ENCODE data around the gene CDH20.

CDH20 gene

DNA sequence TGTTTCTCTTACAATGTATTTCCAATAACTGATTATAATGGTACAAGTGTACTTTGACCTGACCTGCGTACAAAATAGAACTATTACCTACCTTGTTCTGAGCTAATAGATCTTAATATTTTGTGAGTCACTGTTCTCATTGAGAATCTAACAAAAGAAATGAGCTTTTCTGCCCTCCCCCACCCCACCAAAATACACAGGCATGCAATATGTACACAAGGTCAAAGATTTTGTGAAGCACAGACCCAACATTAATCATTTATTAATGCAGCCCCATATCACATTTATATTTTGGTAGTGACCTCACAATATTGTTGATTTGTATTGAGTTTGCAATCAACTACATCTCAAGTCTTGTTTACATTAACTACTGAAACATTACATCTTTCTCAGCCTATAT, 86.5 kb downstream of the CDH20 start:
- H3K4me3 ChIP-seq (ENCODE audit: low read depth, low read length) = no peak overlapping the region

DNA sequence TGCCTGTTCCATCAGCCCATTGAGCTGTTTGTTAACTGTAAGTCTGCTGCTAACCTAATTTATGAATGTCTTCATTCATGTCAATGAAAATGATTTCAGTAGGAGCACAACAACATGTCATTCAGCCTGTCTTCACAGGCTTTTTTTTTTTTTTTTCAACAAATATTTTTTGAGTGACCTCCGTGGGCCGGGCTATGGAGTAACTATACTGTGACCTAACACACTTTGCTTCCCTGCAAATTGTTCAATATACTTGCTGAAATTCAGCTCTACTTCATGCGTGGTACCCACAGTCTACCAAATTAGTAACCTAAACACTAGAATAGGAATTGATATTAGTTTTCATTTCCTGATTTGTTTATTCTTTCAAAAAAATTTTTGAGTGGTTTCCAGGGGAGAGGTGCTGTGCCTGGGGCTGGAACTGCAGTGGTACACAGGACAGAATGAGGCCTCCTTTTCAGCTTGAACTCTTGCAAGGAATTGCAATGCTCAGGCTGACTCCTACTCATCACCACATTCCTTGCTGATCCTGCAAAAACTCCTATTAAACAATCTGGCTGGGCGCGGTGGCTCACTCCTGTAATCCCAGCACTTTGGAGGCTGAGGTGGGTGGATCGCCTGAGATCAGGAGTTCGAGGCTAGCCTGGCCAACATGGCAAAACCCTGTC, 87.1 kb downstream of the CDH20 start:
- H3K4me3 ChIP-seq (ENCODE audit: low read depth, low read length) = no peak overlapping the region

DNA sequence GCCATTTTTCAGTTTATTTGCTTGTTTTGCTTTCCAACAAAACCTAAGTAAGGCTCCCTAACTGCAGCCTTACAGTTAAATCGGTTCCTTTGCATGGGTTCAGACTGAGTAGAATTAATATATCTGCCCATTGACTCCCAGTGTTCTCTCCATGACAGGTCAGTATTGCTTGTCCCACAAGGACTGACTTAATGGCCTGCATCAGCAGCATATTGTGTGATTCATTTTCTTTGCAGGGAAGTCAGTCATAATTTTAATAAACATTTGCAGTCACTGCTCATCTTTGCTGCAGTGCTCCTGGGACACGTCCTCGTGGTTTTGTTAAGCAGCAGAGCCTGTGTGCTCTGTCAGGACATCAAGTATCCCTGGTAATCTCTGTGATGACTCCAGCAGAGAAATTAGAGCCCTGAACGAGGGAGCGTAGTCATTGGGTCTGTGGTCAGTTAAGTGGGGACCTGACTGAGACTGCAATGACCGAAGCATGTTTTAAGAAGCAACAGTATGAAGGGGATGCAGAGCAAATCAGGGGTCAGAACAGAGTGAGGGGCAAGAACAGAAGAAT, 93.3 kb downstream of the CDH20 start:
- H3K4me3 ChIP-seq (ENCODE audit: low read depth, low read length) = no peak overlapping the region

DNA sequence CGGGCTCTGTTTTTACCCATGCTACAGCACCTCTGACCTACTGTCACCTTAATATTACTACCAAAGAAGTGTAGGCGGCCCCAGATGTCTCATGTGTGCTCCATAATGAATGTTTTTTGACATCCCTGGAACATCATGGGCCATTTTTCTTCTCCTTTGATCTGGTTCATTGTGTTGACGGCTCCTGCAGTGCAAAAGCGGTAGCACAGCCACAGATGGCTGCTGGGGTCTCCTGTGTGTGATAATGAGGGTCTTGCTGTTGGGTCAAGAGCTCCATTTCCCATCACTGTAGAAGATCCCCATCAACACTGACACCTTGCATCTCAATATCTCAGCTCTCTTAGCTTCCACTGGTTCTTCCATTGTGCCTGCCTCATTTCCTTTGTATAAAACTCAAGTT, 95.0 kb downstream of the CDH20 start:
- H3K4me3 ChIP-seq (ENCODE audit: low read depth, low read length) = no peak overlapping the region

DNA sequence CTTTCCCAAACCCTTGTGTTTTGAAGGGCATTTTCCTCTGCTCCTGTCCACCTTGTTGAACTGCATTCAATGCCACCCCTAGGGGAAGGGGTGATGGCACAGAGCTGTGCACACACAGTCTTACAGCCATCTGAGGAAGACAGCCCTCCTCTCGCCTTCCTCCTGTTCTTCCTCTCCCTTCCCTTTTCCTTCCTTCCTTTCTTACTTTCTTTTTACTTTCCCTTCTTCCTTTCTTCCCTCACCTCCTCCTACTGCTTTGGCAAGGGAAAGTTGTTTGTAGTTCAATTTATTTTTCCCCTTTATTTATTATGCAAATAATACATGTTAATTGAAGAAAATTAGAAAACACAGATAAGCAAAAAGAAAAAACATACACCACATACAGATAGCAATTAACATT, 99.4 kb downstream of the CDH20 start:
- H3K4me3 ChIP-seq (ENCODE audit: low read depth, low read length) = no peak overlapping the region

DNA sequence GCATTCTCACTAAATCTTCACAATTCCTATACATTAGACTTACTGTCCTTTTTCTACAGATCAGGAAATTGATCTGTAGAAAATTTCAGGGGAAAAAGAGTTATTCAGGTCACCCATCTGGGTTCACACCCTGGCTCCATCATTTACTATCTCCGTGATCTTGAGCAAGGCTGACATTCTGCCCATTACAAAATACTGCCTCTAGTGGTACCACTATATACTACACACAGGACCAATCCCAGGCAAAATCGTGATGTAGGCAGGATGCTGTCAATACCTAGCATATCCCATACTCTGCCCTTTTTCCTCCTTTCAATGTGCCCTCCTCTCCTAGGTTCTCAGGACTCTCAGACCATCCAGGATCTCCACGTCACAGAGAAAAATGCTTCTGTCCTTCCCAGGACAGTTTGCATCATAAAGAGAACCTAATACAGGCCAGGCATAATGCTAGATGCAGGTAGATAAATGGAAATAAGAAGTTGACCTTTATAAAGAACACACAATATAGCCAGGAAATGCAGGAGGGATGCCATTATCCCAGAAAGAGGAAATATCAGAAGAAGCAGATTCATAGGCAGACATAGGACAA, 101.9 kb downstream of the CDH20 start:
- H3K4me3 ChIP-seq (ENCODE audit: low read depth, low read length) = no peak overlapping the region

DNA sequence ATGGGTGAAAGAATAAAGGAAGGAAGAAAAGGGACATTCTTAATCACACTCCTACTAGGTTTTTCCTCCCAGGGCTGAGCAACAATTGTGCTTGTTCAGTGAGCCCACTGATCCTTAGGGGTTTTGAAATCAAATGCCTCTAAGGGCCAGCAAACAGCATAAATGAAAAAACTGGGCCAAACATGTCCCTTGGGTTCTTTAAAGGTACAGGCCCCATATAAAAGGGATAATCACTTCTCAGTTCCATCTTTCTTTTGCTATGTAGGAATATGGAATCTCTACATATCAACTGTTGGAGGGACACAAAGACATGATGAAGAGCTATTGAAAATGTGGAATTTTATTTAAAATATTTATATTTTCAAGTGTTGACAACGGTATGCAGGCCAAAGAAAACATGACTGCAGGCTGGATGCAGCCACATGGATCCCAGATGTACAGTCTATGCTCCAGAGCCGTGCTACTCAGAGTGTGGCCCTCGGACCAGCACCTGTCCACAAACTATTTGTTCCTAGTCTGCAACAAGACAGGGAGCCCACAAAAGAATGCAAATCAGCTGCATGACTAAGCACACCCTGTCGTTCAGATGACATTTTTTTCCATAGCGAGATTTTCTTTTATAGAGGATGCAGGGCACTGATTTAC, 110.0 kb downstream of the CDH20 start:
- no peak overlapping the region for H3K4me3 ChIP-seq (ENCODE audit: low read depth, low read length)

DNA sequence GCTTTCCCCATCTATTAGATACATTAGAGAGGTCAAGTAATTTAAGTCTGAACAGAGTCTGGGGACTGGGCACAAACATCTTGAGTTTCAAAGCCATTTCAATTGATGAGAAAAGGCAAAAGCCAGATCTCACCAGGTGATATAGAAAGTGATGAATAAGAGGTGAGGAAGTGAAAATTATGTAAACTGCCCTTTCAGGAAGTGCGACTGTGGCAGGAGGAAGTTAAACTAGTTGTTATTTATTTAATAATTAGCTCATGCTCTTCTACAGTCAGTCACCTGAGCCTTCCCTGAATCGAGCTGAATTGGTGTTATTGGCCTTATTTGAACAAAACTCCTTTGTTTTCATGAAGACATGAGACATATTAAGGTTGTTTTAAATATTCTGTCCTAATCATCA, 115.1 kb downstream of the CDH20 start:
- no peak overlapping the region for H3K4me3 ChIP-seq (ENCODE audit: low read depth, low read length)

DNA sequence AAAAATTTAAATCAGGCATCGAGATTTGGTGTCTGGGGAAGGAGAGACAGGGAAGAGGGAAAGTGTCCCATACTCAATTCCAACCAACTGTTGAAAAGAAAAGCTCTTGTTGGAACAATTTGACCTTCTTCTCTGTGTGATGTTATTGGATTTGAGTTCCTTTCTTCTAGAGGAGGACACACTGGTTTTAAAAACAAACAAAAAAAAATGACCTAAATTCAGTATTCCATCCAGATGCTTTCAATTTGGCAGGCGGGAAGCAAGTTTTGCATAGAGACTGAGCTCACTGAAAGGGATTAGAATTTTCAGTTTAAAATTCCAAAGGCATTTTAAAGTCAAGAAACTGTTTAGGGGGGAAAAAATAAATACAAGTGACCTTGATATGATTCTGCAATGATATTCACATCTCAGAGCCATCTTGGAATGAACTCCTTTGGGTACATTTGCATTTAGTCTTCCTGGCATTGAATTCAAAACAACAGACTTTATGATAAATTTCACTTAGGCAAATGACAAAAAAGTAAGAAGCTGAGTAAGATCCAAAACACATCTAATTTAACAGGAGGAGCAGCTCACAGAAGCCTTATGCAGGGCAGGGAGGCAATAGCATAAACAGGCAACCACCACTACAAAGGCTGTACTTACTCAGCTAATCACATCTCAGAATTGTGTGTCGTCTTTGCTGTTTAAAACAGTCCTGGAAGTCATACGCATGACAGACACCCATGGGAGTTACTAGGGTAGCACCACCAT, 126.8 kb downstream of the CDH20 start:
- H3K4me3 ChIP-seq (ENCODE audit: low read depth, low read length) = no peak overlapping the region

DNA sequence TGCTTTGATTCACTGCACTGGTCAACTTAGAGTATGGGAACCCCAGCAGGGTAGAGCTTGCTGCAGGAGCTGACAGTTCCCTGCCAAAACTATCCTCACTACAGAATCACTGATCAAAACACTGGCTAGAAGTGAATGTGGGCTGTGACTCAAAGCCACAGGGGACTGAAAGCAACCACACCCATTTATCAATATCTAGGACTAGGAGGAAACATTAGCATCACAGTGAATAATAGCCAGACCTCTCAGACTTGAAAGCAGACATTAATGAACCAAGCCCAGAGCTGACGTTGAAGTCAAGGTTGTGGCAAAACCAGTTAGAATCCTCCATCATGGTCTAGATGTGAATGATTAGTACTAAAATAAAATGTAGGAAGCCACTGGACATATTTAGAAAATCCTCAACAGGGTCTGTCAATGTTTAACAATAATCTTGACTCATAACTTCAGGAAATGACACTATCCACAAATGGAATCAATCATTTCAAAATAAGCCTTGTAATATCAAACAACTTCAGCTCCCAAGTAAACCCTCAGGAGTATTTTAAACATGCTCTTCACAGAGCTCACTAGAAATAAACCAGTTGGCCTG, 131.4 kb downstream of the CDH20 start:
- H3K4me3 ChIP-seq (ENCODE audit: low read depth, low read length) = no peak overlapping the region

DNA sequence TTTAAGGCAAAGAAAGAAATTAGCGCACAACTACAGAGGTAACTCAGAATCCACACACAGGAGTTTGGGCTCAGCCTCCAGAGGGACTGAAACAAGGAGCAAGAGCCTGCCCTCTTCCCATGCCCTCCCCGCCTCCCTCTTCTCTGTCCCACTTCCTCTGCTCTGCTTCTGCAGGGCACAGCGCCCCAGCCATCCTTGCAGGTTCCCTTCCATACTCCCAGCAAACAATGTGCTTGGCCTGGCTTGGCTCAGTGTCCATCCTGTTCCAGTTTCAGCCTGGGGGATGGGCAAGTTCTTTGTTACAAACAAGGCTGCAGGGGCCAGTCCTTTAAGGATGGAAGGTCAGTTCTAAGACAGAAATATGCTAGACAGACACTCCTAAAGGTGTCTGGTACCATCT, 133.5 kb downstream of the CDH20 start:
- H3K4me3 ChIP-seq (ENCODE audit: low read depth, low read length) = no peak overlapping the region

DNA sequence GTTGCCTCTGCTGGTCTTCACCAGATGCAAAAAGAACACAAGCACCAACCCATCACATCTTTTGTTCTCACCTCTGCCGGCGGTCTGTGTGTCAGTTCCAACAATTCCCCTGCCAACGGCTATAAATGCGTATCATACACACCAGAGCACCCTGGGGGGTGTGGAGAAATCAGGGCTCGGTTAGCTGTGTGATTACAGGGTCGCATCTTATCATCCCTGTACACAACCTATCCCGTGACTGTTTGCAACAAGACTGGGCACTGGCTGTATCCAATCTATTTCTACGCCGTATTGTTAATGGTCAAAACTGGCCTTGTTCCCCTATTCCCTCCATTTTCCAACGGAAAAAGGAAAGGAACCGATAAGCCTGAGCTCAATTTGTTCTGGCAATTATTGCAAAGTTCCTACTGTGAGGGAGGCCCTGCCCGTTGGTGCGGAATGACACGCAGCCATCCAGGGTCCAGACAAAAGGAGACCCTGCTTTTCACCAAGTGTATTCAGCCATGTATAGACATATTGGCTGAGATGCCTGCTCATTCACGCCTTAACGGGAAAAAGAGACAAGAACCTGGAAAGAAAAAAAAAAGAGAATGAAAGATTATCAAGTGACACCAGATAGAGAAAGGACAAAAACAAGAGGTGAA, 136.9 kb downstream of the CDH20 start:
- no peak overlapping the region for H3K4me3 ChIP-seq (ENCODE audit: low read depth, low read length)

DNA sequence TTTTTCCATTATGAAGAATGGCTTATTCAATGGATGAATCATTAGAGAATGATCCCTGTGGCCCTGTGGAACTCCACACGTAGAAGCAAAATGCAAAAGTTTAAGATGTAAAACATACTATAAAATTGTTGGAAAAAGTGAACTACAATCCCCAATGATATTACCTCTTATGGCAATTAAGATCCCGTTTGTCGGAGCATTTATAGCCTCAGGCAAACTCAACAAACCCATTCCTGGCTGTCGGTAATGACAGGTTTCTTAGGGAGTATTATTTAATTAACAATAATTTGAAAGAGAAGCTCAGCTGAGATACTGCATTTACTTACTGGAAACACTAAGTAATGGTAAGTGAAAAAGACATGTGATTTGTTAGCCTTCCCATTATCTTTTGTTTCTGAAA, 138.3 kb downstream of the CDH20 start:
- no peak overlapping the region for H3K4me3 ChIP-seq (ENCODE audit: low read depth, low read length)

DNA sequence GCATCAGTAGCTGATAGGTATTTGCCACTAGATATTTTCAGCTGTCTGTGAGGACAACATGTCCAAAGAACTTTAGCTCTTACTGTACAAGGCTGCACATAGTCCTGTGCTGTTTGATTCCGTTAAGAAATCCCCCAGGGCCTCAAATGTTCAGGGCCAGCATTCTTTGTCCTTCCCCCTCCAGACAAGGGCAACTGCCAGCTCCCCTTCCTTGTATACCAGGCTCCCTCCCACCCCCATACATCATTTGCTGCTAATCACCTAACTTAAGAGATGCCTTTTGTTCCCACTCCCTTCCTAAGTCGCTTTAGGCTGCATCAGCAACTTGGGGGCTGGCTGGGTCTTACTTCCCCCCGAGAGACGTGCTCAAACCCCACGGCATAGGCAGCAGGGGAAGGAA, 138.7 kb downstream of the CDH20 start:
- H3K4me3 ChIP-seq (ENCODE audit: low read depth, low read length) = no peak overlapping the region

DNA sequence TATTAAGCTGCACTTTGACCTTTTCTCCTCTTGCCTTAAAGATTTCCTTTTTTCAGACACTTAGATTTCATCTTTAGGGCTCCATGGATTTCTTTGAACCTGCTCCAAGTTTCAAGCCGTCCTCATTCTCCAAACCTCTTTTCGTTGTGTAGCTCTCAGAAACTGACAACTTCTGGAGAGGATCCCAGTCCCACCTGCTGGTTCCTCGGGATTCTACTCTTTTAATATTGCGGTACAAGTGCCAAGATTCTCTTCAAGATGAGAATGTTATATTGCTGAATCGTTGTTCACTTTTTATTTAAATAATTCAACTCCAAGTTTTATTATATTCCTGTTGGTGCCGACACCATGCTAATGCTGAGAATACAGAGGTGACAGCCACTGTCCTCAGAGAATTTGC, 141.1 kb downstream of the CDH20 start:
- no peak overlapping the region for H3K4me3 ChIP-seq (ENCODE audit: low read depth, low read length)

DNA sequence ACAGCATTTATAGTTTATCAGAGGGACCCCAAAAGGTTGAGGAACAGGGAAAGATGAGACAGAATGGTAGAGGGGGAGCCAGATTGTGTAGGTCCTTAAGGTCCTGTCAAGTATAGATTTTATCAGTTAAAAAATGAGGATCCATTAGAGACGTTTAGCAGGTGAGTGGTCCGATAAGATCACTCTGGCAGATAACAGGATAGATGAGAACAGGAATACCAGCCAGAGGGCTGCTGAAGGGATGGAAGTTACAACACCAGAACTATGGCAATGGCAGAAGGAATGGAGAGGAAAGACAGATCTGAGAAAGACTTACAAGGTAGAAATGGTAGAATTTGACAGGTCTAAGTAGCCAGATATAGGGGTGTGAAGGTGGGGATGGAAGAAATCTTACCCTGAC, 141.7 kb downstream of the CDH20 start:
- H3K4me3 ChIP-seq (ENCODE audit: low read depth, low read length) = no peak overlapping the region

DNA sequence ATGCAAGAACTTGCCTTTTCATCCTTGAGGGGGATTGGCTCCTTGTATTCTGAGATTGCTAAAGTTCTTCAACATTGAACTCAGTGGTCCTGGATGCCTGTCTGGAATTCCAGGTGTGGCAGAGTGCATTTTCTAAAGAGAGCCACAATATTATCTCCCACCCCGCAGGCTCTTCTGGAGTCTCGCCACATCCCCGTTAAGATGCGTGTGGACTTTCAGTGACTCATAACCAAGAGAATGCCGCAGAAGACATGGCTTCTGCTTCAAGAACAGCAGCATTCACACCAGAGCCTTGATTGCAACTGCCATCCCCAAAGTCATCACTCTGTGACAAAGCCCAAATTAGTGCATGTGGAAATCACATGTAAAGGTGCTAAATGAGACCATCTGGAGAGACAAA, 142.7 kb downstream of the CDH20 start:
- no peak overlapping the region for H3K4me3 ChIP-seq (ENCODE audit: low read depth, low read length)

DNA sequence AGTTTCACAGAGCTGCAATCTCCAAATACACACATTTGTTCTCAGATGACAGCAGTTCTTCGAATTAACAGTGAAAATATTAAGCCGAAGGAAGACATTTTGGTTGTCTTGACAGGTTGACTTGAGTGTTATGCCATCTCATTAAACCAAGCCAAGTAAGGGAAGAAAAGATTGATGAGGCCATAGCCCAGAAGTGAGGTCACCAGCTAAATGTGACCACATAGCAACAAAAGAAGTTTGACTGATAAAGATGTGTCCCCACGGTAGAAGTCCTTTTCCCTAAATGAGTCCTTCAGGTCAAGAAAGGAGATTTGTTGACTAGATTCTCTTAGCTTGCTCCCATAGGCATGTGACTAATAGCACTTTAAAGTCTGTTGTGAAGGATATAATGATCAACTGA, 156.1 kb downstream of the CDH20 start:
- H3K4me3 ChIP-seq (ENCODE audit: low read depth, low read length) = no peak overlapping the region

DNA sequence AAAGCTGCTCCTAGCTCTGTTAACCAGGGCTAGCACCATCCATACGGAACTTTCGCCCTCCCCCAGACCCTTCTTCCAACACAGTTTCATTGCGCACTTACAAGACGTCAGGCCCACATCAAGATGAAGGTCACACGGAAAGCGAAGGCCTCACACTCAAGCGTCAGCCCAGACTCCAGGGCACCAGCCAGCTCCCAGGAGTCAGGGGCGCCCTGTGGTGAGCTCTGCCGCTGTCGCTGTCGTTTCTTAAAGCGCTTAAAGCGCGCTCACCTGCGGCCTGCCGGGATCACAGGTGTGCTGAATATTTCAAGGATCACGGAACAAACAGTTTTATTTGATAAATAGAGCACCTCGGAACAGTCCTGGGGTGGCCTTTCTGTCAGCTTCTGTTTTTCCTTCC, 163.1 kb downstream of the CDH20 start:
- no peak overlapping the region for H3K4me3 ChIP-seq (ENCODE audit: low read depth, low read length)

DNA sequence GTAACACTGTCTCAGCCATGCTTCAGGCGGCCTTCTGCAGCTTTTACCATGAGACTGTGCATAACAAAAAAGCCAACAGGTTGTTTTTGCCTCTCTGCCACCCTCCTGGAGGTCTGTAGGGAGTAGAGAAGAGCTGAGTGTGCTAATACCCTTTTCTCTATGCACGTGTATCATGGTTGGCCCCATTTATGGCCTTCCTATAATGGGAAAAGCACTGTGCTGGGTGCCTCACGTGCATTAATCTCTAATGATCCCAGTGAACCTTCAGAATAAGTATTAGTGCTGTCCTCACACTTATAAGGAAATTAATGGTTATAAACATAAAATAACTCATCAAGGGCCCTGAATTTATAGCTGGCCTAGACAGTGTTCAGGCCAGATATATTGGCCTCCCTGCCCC, 164.2 kb downstream of the CDH20 start:
- H3K4me3 ChIP-seq (ENCODE audit: low read depth, low read length) = no peak overlapping the region

DNA sequence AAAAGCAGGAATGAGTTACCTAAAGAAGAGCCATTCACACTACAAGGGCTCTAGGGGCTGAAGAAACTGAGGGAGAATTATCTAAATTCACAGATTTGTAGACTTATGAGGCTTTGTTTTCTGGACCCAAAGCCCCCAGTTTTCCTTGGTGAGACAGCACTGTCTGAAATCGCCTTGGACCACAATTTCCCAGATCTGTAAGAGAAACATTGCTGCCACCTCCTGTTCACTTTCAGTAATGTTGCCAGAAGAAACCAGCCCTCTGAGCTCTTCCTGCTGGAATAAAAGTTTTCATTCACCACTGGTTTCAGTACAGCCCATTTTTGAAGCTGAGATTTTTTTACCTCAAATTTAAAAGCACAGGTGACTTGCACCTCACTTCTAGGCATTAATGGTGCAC, 169.2 kb downstream of the CDH20 start:
- no peak overlapping the region for H3K4me3 ChIP-seq (ENCODE audit: low read depth, low read length)
